NCI-H1092 treated with DMSO at 0.1 percent for 48 hours (cell line): ENCODE data around the gene CABLES2.
A peak's percentile ranks its signal among the peaks of the same experiment; 100 is the strongest.

Experiments used
- DNase-seq: peaks from one replicate; lab custom pipeline; 2025; lab: John Stamatoyannopoulos, UW

The CABLES2 gene

GRCh38 chr20:62358171-62359042 is 48.7 kb downstream of the CABLES2 start:
- DNase-seq, result no peak

- no peak for DNase-seq
Observed at GRCh38 chr20:62357681-62358080, 49.4 kb downstream of the CABLES2 start.

- no peak for DNase-seq
Observed at GRCh38 chr20:62357187-62357667, 49.9 kb downstream of the CABLES2 start.

- no peak for DNase-seq
Observed at GRCh38 chr20:62356589-62357186, 50.4 kb downstream of the CABLES2 start.

- DNase-seq, result no peak
Observed at GRCh38 chr20:62355878-62356588, 51.1 kb downstream of the CABLES2 start.

GRCh38 chr20:62355516-62355877 is 51.6 kb downstream of the CABLES2 start:
- DNase-seq, result no peak

GRCh38 chr20:62354811-62355341 is 52.2 kb downstream of the CABLES2 start:
- DNase-seq, result no peak

- no peak for DNase-seq
Observed at GRCh38 chr20:62354031-62354808, 52.9 kb downstream of the CABLES2 start.

GRCh38 chr20:62353289-62354030 is 53.6 kb downstream of the CABLES2 start:
- DNase-seq, result no peak

- peak; percentile 80 for DNase-seq
Observed at GRCh38 chr20:62352402-62353288, 54.4 kb downstream of the CABLES2 start.

GRCh38 chr20:62351469-62352401 is 55.4 kb downstream of the CABLES2 start:
- DNase-seq, result no peak

- no peak for DNase-seq
Observed at GRCh38 chr20:62350629-62351422, 56.3 kb downstream of the CABLES2 start.

GRCh38 chr20:62350098-62350628 is 56.9 kb downstream of the CABLES2 start:
- peak; percentile 25 for DNase-seq

- no peak for DNase-seq
Observed at GRCh38 chr20:62349556-62350097, 57.5 kb downstream of the CABLES2 start.

GRCh38 chr20:62348604-62349003 is 58.5 kb downstream of the CABLES2 start:
- no peak for DNase-seq

- no peak for DNase-seq
Observed at GRCh38 chr20:62347445-62347844, 59.6 kb downstream of the CABLES2 start.

- DNase-seq, result no peak
Observed at GRCh38 chr20:62347151-62347404, 60.0 kb downstream of the CABLES2 start.
